ENCODE results near the gene TAL1.

The TAL1 gene

GRCh38 chr1:47211796-47212269, 20.2 kb downstream of the TAL1 start:
- peaks cover 35% of the 10 kb centered on the region for H3K27me3 Mint-ChIP-seq (ENCODE audit: low read depth)
- no peak for TF ChIP-seq CTCF (IDR thresholded peaks at IDR 0.05; ENCODE audit: unreplicated experiment in 3 of 3)
- no peaks in the 10 kb centered on the region for H3K9me3 Mint-ChIP-seq
- H3K4me3 Mint-ChIP-seq = no peak overlapping the region
- H3K4me1 Mint-ChIP-seq = no peaks in the 10 kb centered on the region
- H3K36me3 Mint-ChIP-seq (ENCODE audit: low read depth) = no peaks in the 10 kb centered on the region
- no peak overlapping the region for H3K27ac Mint-ChIP-seq

- H3K27ac Mint-ChIP-seq = no peak overlapping the region
- no peak for TF ChIP-seq CTCF (IDR thresholded peaks at IDR 0.05; ENCODE audit: unreplicated experiment in 3 of 3)
Measured at GRCh38 chr1:47210666-47211065, 21.4 kb downstream of the TAL1 start.

GRCh38 chr1:47209725-47210325, 22.2 kb downstream of the TAL1 start:
- no peak overlapping the region for H3K4me3 Mint-ChIP-seq

More at GRCh38 chr1:47210666-47211065, 21.4 kb downstream of the TAL1 start:
- no peaks in the 10 kb centered on the region for H3K4me1 Mint-ChIP-seq
- H3K4me3 Mint-ChIP-seq = no peak overlapping the region
- H3K36me3 Mint-ChIP-seq (ENCODE audit: low read depth) = no peaks in the 10 kb centered on the region
- no peaks in the 10 kb centered on the region for H3K9me3 Mint-ChIP-seq
- peaks cover 44% of the 10 kb centered on the region for H3K27me3 Mint-ChIP-seq (ENCODE audit: low read depth)

GRCh38 chr1:47209091-47209490, 22.9 kb downstream of the TAL1 start:
- Mint-ChIP-seq H3K36me3 (ENCODE audit: low read depth) (no peaks in the 10 kb centered on the region), H3K4me1 (no peaks in the 10 kb centered on the region), H3K27ac (no peak overlapping the region), H3K9me3 (no peaks in the 10 kb centered on the region), H3K27me3 (ENCODE audit: low read depth) (peaks cover 56% of the 10 kb centered on the region), H3K4me3 (no peak overlapping the region)
- no peak for TF ChIP-seq CTCF (IDR thresholded peaks at IDR 0.05; ENCODE audit: unreplicated experiment in 3 of 3)

More at GRCh38 chr1:47209725-47210325, 22.2 kb downstream of the TAL1 start:
- Mint-ChIP-seq H3K9me3 (no peaks in the 10 kb centered on the region), H3K27ac (no peak overlapping the region), H3K36me3 (ENCODE audit: low read depth) (no peaks in the 10 kb centered on the region), H3K27me3 (ENCODE audit: low read depth) (peaks cover 49% of the 10 kb centered on the region), H3K4me1 (no peaks in the 10 kb centered on the region)
- no peak for TF ChIP-seq CTCF (IDR thresholded peaks at IDR 0.05; ENCODE audit: unreplicated experiment in 3 of 3)

- TF ChIP-seq CTCF (IDR thresholded peaks at IDR 0.05; ENCODE audit: unreplicated experiment in 3 of 3) = no peak
- Mint-ChIP-seq H3K9me3 (peaks cover 3% of the 10 kb centered on the region), H3K4me1 (no peaks in the 10 kb centered on the region), H3K4me3 (no peak overlapping the region), H3K36me3 (ENCODE audit: low read depth) (no peaks in the 10 kb centered on the region), H3K27me3 (ENCODE audit: low read depth) (peaks cover 63% of the 10 kb centered on the region), H3K27ac (no peak overlapping the region)
Measured at GRCh38 chr1:47208374-47208850, 23.6 kb downstream of the TAL1 start.

- no peaks in the 10 kb centered on the region for H3K4me1 Mint-ChIP-seq
- H3K4me3 Mint-ChIP-seq = no peak overlapping the region
- no peak for TF ChIP-seq CTCF (IDR thresholded peaks at IDR 0.05; ENCODE audit: unreplicated experiment in 3 of 3)
- H3K27ac Mint-ChIP-seq = no peak overlapping the region
- H3K9me3 Mint-ChIP-seq = peaks cover 7% of the 10 kb centered on the region
- H3K36me3 Mint-ChIP-seq (ENCODE audit: low read depth) = no peaks in the 10 kb centered on the region
- peaks cover 66% of the 10 kb centered on the region for H3K27me3 Mint-ChIP-seq (ENCODE audit: low read depth)
Measured at GRCh38 chr1:47207803-47208373, 24.1 kb downstream of the TAL1 start.

Data from nephron (organoid).